Measurements from ENCODE around the gene TMEM115.

The TMEM115 gene

DNA sequence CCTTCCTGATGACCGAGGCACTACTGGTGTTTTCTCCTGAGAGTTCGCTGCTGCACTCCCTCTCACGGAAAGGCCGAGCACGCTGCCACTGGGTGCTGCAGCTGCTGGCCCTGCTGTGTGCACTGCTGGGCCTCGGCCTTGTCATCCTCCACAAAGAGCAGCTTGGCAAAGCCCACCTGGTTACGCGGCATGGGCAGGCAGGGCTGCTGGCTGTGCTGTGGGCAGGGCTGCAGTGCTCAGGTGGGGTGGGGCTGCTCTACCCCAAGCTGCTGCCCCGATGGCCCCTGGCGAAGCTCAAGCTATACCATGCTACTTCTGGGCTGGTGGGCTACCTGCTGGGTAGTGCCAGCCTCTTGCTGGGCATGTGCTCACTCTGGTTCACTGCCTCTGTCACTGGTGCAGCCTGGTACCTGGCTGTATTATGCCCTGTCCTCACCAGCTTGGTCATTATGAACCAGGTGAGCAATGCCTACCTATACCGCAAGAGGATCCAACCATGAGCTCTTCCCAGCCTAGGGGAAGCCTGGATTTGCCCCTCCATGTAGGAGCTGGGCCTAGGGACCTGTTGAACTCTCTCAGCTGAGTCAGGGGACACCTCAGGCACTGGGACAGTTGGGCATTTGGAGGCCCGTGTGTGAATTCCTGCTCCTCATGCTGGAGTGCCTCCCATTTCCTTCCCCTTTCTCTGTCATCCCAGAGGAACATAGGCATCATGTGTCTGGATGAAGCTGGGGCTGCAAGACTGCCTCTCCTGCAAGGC lies 5.9 kb downstream of the TMEM115 start:
- DNase-seq (ENCODE audit: low read depth, low spot score) = no peak

DNA sequence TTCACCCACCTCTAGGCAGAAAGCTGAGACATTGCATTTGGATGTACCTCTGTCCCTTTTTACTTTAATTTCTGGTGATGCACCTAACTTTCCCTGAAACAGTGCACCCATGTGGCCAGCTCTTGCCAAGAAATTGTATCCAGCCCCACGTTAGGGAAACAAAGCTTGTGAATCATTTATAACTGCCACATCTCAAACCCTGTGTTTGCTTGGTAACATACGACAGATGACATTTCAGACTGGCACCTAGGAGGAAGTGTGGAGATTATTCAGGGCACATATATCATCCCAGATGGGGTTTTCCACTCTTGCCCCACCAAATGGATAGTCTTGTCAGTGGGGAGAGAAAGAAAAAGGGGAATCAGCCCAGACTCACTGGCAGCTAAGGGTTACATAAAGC lies 6.5 kb downstream of the TMEM115 start:
- DNase-seq (ENCODE audit: low read depth, low spot score) = no peak

DNA sequence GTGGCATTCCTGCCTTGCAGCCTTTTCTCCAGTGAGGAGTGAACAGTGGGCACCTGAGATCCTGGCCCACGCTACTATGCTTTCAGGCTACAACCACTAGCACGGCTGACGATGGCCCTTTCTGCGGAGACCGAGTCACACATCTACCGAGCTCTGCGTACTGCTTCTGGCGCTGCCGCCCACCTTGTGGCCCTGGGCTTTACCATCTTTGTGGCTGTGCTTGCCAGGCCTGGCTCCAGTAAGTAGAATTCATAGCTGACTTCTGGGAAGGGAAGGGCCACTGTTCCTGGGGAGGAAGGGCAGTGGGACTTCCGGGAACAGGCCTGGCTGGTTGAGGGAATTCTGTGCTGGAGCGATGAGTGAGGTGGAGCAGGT lies 8.0 kb downstream of the TMEM115 start:
- no peak for DNase-seq (ENCODE audit: low read depth, low spot score)

DNA sequence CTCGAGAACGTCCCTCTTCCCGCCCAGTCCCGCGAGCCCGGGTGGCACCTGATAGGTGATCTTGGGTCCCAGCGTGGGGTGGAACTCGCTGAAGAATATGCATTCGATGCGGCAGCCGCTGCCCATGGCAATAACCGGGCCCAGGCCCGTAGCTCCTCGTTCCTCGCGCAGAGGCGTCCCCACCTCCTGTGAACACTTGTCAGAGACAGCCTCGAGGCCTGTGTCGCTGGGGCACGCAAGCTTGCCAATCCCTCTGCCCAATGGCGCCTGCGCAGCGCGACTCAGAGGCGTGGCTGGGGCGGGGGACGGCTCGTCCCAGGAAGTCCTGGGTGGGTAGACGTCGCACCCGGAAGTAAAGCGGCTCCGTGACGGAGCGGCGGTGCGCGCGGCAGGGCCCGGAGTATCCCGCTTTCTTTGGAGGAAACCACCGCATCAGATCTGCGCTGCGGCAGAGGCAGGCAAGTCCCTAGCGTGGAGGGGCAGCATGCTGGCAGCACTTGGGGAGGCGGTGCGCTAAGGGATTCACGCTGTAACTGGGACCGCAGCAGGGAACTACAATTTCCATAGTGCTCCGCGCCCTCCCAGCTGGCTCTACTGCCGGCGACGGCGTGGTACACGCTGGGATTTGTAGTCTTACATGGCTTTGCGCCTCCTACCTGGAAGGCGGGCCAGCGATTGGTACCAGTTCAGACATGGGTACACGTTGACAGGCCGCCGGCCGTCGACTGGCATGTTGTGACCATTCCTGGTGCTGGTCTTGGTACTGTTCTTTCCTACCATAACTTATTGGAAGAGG lies 8.6 kb downstream of the TMEM115 start, which contains the start of the genes CYB561D2 and NPRL2:
Gene CYB561D2 (plus strand): TSS at position 336 of the 796 bp plus-strand sequence. CDS start 572 bp downstream, outside the sequence.
Gene NPRL2 (minus strand): TSS at position 249 of the 796 bp plus-strand sequence. CDS start 123 bp downstream, at position 126.
- DNase-seq (ENCODE audit: low read depth, low spot score) = peak; percentile 99

DNA sequence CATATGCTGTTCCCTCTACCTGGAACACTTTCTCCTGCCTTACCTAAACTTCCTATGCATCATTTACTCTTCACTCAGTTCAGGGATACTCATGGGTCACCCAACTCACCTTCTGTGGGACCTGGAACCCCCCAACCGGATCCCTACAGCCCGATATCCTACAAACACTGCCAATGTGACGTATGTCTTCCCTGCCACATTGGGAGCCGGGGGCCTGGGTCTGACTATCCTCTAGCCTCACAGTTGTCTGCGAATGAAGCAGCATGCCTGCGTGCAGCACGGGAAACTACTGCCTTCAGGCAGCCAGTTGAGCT lies 9.2 kb downstream of the TMEM115 start:
- no peak for DNase-seq (ENCODE audit: low read depth, low spot score)

DNA sequence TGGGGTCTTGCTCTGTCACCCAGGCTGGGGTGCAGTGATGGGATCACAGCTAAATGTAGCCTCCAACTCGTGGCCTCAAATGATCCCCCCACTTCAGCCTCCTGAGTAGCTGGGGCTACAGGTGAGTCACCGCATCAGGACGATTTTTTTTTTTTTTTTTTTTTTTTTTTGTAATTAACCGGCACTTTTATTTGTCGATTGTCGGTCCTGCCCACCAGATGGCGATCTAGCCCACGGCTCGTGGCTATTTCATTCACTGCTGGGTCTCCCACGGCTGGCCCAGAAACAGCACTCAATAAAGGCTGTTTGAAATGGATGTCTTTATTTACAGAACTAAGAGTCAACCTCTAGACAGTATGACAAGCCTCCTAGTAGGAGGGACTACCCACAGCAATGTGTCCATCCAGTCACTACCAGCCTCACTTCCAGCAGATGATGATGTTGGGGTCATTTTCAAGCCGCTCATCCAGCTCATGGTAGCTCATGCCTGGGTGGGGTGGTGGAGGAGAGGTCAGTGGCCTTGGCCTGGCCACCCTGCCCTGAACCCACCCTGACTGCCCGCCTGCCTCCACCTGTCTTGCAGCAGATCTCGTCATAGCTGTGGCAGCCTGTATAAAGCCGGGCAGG lies 12.0 kb downstream of the TMEM115 start:
- peak; percentile 55 for DNase-seq (ENCODE audit: low read depth, low spot score)

DNA sequence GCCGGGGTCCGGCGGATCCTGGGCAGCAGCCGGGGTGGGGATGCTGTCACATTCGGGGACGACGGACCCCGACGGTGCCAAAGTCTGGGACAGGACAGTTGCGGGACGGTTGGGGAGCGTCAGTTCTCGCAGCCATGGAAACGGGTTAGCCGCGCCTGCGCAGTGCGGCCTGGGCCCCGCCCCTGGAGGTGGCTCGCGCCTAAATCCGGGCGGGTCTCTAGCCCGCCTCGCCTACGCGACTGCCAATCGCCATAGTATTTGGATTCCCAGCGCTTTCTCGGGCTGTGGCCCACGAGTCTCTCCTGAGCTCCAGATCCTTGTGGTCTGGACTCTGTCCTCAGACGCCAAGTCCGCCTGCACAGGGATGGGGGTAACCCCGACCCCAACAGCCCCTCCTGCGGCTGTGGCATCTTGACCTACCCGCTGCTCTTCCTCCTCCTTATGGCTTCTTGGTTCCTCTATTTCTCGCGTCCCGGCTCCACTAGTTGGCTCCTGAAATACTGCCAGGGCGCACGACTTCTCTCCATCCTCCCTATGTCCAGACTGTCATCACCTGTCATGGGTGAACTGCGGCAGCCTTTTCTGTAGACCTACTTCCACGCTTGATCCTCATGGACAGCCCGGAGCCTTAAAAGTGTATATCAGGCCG lies 13.6 kb downstream of the TMEM115 start, which contains the start of gene ZMYND10:
Gene ZMYND10 (minus strand): TSS at position 147 of the 649 bp plus-strand sequence. CDS start 153 bp downstream, outside the sequence.
- peak; percentile 27 for DNase-seq (ENCODE audit: low read depth, low spot score)

DNA sequence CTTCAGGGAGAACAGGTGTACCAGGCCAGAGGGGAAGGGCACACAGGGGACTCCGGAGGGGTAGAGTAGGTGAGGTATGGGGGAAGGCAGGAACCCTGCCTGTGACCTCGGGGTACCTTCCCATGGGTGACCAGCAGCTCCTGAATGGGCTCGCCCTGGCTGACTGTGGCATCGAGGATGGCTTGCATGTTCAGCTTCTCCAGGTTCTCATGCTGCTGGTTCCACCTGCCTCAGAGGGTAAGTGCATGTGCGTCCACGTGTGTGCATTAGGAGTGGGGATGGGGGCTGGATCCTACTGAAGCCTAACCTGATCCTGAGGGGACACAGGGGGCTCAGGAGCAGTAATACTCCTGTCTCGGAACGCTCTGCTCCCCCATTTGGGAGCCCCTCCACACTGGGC lies 14.3 kb downstream of the TMEM115 start:
- no peak for DNase-seq (ENCODE audit: low read depth, low spot score)

DNA sequence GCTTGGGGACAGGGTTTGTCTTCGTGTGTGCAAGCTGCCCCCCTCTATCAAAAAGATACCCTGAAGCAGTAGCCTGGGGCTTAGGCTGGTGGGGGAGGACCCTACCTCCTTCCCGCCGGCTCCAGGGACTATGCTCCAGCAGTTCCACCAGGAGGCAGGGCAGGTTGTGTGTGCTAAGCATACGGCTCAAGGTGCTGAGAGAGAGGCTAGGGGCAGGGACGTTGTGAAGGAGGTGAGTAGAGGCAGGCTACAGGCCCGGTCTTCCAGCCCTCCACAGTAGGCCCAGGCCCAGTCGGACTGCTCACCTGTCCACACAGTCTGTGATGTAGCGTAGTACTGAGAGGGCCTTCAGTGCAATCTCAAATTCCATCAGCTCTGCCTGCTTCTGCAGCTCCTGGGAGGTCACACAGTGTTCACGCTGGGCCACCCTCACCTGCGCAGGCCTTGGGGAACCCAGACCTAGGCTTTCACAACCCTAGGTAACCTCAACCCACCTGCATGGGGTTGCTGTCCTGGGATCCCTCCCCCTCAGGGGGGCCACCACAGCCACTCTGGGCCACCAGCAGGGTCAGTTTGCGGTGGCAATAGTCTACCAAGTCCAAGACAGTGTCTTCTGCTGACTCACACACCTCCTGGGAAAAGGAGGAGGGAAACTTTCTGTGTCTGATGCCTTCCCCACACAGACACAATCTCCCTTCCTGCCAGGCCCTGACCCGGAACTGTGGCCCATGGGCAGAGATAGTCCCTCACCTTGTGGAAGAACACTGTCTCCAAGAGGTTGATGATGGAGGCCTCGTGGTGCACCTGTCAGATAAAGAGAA lies 16.3 kb downstream of the TMEM115 start:
- no peak for DNase-seq (ENCODE audit: low read depth, low spot score)

DNA sequence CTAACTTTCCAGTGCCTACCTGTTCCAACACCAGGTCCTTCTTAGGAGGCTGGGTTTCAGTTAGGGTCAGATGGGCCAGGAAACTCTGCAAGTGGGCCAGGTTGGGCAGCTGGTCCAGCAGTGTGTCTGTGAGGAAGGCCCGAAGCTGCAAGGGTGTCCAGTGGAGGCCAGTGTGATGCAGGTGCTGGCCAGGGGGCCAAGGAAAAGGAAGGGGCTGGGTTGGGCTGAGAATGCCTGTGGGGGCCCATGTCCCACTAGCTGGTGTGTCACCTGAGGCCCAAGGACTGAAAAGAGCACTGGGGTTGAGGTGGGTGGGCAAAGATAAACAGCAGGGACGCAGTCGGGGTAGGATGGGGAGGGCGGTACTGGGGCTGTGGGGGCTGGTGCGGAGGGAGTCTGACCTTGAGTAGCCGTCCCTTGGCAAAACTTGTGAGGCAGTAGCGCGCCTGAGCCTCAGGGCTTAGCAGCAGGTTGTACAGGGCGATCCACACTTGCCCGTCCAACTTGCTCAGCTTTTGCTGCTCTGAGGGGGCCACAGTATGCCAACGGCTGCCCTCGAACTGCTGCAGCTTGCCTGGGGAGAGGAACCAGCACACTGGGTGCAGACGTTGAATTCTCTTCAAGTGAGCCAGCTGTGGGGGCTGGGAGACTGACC lies 17.2 kb downstream of the TMEM115 start:
- no peak for DNase-seq (ENCODE audit: low read depth, low spot score)

DNA sequence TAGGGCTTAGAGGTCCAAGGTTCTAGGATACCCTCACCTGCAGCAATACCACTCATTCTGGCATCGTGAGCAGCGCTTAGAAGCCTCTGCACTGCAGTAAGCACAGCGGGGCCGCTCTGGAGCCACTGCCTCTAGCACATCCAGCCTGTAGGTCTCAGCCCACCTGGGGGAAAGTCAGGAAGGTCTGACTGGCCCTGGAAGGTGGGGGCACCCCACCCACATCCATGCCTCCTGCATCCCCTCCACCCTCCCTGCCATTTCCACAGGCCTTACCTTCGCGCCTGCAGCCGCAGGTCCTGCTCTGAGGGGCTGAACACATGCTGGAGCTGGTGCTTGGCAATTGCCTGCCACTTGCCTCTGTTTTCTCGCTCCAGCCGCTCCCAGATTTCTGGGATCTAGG lies 17.8 kb downstream of the TMEM115 start:
- DNase-seq (ENCODE audit: low read depth, low spot score) = no peak

DNA sequence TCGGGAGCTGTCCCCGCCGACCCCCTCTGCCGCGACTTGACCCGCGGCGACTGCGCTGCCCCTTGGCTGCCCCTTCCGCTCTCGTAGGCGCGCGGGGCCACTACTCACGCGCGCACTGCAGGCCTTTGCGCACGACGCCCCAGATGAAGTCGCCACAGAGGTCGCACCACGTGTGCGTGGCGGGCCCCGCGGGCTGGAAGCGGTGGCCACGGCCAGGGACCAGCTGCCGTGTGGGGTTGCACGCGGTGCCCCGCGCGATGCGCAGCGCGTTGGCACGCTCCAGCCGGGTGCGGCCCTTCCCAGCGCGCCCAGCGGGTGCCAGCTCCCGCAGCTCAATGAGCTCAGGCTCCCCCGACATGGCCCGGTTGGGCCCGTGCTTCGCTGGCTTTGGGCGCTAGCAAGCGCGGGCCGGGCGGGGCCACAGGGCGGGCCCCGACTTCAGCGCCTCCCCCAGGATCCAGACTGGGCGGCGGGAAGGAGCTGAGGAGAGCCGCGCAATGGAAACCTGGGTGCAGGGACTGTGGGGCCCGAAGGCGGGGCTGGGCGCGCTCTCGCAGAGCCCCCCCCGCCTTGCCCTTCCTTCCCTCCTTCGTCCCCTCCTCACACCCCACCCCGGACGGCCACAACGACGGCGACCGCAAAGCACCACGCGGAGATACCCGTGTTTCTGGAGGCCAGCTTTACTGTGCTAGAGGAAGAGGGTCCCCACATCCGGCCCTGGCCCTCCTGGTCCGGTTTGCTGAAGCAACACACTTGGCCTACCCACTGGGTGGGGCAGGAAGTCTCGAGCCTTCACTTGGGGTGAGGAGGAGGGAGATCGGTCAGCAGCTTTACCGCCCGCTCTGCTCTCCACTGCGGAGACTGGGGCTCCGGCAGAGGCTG lies 18.6 kb downstream of the TMEM115 start, which contains the start of gene RASSF1:
Gene RASSF1 (minus strand): TSS at position 389 of the 882 bp plus-strand sequence. CDS start 31 bp downstream, at position 358.
- DNase-seq (ENCODE audit: low read depth, low spot score) = no peak

DNA sequence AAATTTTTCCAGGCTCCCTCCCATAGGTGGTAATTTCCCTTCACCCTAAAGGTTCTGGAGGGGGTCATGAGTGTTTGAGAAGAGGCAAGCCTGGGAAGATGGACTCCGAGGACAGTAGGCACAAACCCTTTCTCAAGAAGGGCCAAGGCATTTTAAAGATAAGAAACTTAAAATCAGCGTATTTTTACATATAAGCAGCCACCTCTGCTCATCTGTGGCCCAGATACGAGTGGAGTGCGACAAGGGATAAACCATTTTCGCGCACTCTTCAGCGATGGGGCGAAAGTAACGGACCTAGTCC lies 19.2 kb downstream of the TMEM115 start:
- no peak for DNase-seq (ENCODE audit: low read depth, low spot score)

DNA sequence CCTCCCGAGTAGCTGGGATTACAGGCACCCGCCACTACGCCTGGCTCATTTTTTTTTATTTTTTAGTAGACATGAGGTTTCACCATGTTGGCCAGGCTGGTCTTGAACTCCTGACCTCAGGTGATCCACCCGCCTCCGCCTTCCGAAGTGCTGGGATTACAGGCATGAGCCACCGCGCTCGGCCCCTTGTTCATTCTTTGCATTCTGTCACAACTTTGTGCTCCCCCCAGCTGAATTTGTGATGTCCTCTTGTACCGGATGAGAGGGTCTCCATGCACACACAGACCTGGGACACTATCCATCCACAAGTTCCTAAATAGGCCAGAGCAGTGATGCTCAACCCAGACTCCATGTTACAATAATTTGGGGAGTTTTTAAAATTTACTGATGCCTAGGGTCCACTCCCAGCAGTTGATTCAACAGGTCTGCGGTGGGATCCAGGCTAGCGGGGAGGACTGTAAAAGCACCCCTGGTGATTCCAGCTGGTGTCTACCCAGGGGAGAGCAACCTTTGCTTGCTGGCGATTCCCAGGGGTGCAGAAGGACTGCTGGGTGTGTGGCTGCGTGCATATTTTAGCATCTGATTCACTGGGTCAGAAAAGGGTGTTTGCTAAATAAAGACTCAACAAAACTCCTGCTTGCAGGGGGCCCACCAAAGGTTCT lies 19.7 kb downstream of the TMEM115 start:
- no peak for DNase-seq (ENCODE audit: low read depth, low spot score)

DNA sequence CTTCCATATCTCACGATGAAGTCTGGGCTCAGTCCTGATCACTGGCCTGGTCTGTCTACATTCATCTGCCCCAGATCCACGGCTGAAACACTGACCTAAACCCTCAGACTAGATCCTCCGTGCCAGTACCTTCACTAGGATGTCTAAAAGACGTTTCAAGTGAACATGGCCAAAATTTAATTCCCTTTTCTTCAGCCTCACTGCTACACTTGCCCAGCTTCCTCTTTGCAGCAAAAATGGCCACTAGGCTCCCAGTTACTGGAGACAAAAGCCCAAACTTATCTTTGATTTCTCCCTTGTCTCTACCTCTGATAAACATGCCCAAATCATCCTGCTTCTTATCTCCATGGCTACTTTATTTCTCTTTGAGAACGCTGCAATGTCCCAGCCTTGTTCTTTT lies 20.4 kb downstream of the TMEM115 start:
- DNase-seq (ENCODE audit: low read depth, low spot score) = no peak

DNA sequence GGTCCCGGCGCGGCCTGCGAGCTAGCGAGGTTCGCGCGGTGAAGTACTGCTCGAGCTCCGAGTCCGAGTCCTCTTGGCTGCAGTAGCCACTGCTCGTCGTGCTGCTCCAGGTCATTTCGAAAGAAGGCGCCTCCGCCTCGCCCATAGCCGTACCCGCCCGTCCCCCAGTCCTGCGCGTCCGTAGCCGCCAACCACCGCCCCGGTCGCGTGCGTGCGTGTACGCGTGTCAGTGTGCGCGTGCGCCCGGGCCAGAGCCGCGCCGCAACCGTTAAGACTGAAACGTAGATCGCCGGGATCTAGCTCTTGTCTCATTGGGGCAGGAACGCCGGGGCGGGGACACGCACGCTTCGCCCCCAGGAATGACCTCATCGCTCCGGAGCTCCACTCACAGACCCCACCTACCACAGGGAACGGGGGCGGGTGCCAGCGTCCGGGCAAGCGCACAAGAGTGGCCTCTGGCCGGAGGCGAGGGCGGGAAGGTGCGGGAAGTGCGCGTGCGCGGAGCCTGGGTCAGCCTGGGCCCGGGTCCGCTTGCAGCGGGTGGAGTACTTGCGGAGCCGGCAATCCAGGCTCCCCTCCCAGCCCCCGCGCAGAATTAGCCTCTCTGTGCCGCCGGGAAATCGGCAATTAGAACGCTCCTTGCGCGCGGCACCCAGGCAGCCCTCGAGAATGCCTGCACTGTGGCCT lies 22.0 kb downstream of the TMEM115 start:
- peak; percentile 93 for DNase-seq (ENCODE audit: low read depth, low spot score)

DNA sequence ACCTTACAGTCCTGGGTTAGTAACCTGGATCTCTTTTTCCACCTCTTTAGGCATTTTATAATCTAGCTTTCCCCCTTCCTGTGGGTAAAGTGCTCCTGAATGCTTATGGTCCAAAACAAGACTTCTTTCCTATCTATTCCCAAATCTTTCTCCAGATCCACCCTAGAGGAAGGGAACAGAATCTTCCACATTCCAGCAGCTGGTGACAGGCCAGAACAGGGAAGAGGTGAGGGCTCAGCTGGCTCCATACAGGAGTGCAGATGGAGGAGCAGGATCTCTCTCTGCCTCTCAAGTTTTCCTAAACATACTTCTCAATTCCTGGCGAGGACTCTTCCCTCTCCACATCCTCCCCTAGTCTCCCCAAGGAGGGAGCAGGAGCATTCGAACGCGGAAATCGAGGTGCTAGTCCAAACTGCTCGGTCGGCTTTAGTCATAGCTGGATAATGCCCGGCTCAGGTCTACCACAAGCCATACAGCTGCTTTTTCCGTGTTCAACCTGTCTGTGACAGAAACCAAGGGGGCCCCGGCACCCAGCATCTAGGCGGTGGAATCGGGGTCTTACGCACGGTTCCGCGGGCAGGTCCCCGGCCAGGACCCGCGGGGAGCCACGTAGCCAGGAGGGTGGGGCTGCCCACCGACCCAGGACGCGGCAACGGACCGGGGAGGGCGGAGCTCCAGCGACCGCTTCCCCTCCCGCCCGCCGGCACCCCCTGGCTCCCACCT lies 22.7 kb downstream of the TMEM115 start:
- DNase-seq (ENCODE audit: low read depth, low spot score) = no peak

Measured in activated naive CD8-positive, alpha-beta T cell treated with anti-CD3 and anti-CD28 coated beads, Interleukin-2, amount 50 U/mL, for 16 hours (primary cell).